Epithelial cell of esophagus (primary cell): ENCODE data around the gene ANKIB1.

Experiments
- DNase-seq: peaks from one replicate; pipeline ENCODE4 v3.0.0; 2010; ENCODE audit warnings: low read depth
- H3K4me3 ChIP-seq: 2 replicates; pipeline ENCODE4 v1.5.1; 2011; ENCODE audit warnings: mild to moderate bottlenecking, low read length, control low read depth
- TF ChIP-seq, protein P1 (sequence below): IDR thresholded peaks from 2 replicates; pipeline ENCODE4 v1.5.1; 2011; ENCODE audit warnings: low read depth, mild to moderate bottlenecking, low read length, control low read depth, inconsistent platforms; ENCODE audit not compliant: insufficient read depth; ENCODE audit errors: missing control alignments

Gene ANKIB1

DNA sequence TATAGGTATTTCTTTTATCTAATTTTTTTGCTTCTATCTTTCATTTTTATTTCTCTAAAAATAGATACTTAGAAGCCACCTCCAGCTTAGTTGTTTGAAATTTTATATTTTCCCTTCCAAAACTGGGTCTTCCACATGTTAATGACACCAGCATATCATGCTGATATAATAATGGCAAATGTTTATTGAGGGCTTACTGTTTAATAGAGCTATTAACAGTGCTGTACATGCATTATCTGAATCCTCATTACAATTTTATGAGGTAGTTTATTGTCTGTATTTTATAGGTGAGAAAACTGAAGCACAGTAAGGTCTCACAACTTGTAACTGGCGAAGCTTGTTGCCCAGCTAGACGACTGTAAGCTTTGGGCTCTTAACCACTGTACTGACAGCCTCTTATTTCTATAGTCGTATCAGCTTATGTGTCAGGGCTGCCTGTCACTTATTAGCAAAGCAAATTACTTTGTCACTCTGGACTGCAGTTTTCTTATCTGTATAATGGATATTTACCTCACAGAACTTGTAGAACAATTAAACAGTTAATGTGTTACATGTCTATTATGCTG, 51.2 kb downstream of the ANKIB1 start:
- TF ChIP-seq, protein P1, sequence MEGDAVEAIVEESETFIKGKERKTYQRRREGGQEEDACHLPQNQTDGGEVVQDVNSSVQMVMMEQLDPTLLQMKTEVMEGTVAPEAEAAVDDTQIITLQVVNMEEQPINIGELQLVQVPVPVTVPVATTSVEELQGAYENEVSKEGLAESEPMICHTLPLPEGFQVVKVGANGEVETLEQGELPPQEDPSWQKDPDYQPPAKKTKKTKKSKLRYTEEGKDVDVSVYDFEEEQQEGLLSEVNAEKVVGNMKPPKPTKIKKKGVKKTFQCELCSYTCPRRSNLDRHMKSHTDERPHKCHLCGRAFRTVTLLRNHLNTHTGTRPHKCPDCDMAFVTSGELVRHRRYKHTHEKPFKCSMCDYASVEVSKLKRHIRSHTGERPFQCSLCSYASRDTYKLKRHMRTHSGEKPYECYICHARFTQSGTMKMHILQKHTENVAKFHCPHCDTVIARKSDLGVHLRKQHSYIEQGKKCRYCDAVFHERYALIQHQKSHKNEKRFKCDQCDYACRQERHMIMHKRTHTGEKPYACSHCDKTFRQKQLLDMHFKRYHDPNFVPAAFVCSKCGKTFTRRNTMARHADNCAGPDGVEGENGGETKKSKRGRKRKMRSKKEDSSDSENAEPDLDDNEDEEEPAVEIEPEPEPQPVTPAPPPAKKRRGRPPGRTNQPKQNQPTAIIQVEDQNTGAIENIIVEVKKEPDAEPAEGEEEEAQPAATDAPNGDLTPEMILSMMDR, result no peak
- H3K4me3 ChIP-seq, result no peak overlapping the region
- DNase-seq, result no peak

DNA sequence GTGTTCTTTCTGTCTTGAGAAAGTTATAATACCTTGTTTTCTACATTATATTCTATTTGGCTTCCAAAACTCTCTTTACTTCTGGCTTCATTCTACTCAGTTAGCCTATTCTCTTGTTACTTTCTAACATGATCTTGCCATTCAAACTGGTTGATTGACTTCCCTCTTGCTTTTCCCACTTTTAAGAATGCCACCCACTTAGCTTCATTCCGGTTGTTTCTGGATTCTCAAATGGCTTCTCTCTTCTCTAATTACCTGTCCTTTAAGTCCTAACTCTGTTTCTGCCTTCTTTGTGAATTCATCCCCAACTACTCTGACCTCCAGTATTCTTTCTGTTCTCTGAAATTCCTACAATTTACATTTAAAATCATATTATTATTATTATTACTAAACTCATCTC, 52.0 kb downstream of the ANKIB1 start:
- TF ChIP-seq, protein P1, result no peak
- no peak overlapping the region for H3K4me3 ChIP-seq
- DNase-seq, result no peak

DNA sequence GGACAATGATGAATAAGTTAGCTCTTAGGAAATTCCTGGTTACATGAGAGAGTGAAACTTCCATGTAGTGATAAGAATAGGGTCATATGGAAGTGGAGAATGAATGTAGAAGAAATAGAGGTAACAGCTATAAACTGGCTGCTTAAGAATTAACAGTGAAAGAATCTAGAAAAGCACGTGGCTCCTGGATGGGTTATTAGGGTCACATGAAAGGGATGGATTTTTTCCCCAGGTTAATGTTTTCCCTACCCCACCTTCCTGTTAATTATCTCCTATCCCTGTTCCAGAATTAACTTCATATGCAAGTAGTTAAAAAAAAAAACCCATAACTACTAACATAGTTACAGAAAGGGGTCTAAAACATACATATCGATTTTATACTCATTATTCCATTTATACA, 58.0 kb downstream of the ANKIB1 start:
- TF ChIP-seq, protein P1, result no peak
- DNase-seq, result no peak

DNA sequence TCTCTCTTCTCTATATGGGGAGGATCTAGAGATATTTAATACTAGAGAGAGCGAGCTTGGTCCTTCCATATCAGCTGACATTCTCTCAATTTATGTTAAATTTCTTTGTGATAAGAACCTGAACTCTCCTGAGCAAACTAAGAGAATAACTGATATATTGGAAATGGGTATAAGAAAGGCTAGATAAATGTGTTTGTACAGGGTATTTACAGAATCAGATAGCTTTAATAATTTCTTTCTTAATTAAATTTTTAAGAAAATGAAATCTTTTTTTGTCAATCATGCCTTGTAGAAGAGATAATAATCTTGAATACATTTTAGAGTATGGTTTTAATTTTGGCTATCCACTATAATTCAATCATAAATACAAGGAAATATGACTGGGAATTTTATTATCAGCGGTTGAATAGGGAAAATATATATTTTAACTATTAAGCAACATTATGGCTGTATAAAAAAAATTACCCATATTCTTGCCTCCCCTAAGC, 58.7 kb downstream of the ANKIB1 start:
- DNase-seq, result no peak
- TF ChIP-seq, protein P1, result no peak
- H3K4me3 ChIP-seq, result no peak overlapping the region

More for the DNA sequence above, 58.0 kb downstream of the ANKIB1 start:
- no peak overlapping the region for H3K4me3 ChIP-seq

DNA sequence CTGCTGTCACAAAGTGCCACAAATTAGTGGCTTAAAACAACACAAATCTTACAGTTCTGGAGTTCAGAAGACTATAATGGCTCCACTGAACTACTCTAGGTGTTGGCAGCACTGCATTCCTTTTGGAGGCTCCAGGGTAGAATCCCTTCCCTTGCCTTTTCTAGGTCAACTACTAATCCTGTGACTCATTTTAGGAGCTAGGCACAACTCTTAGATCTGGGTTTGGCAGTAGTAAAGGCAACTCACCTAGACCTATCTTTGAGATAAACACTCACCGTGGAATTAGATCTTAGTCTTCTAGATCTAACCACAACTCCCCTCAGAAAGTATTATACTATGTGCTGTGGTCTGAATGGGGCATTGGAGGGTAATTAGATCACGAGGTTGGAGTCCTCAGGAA, 60.4 kb downstream of the ANKIB1 start:
- DNase-seq, result peak; percentile 56
- TF ChIP-seq, protein P1, result no peak
- no peak overlapping the region for H3K4me3 ChIP-seq

DNA sequence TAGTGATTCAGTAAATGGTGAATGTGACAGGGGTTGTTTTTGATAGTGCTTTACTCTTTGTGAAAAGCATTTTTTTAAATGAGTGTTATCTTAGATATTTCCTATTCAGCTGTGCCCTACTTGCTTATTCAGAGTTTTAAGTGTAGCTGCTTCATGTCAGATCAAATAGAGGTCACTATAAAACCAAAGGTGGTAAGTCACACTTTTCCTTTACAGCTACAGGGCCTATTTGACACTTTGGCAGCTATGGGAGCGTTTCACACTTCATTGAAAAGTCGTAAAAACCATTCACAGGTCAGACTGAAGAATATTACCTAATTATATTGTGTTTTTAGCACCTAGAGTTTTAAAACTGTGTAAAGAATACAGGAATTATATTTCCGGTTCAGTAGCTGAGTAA, 67.3 kb downstream of the ANKIB1 start:
- H3K4me3 ChIP-seq, result no peak overlapping the region
- DNase-seq, result no peak
- TF ChIP-seq, protein P1, result no peak

DNA sequence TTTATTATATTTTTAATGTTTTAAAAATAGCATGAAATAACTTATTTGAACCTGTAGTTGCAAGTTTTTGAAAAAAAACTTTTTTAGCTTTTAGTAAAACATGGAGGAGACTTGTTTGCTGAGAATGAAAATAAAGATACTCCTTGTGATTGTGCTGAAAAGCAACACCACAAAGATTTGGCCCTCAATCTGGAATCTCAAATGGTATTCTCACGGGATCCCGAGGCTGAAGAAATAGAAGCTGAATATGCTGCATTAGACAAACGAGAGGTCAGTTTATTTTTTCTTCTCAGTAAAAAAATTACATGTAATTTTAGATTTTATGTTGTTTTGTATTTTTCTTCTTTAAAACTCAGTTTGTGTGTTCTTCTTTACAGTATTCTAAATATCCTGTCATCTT, 73.5 kb downstream of the ANKIB1 start:
- TF ChIP-seq, protein P1, result no peak
- H3K4me3 ChIP-seq, result no peak overlapping the region
- no peak for DNase-seq
